Mammary microvascular endothelial cell (primary cell): ENCODE measurements around the gene SMIM15. TPM values are rescaled to one million over a fixed set of nuclear protein-coding genes. Genes with fewer than 3 reads are reported as not detected.

Source experiments
- total RNA-seq: library from RNA; depleted of rRNA; stranded (reverse); fragments of >200 nt; gene quantifications from 2 replicates; pipeline ENCODE4 v1.2.3, GENCODE V29; 2015

The SMIM15 gene
- total RNA-seq = 31.2 and 37.6 TPM in 2 replicates

GRCh38 chr5:61162010-61162831 lies at the start of gene SMIM15:
Gene SMIM15, minus strand, starts transcription at chr5:61162468. Its CDS starts 2,297 bp downstream, at chr5:61160171.

Other genes with a start within 250 kb of the SMIM15 start
- gene ERCC8, start 217.4 kb downstream of the SMIM15 start, total RNA-seq = 13.2 and 16.3 TPM in 2 replicates
- gene NDUFAF2, start 217.3 kb downstream of the SMIM15 start, total RNA-seq = 31.5 and 44.9 TPM in 2 replicates
- gene ZSWIM6, start 169.8 kb upstream of the SMIM15 start, total RNA-seq = 5.7 and 5.9 TPM in 2 replicates